Measurements from ENCODE around the gene PROM2.

PROM2 gene

DNA sequence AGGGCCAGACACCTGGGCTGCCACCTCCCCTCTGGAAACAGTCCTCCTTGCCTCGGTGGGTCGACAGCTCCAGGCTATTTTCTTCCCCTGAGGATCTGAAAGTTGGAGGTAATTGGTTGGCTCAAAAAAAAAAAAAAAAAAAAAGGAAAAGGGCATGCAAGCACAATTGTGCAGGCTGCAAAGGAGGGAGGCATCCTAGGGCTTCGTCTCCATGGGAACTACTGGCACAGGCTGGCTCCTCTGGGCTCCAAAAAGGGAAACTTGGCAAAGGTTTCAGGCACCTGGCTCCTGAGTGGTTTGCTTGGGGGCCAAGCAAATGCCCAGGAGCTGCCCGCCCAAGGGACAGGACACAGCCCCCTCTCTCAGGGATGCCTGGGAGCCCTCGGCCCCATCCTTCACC lies 21.8 kb downstream of the PROM2 start:
- Histone ChIP-seq H3K27me3 (replicated peaks; ENCODE audit: control insufficient read depth, insufficient read depth, low read length) (no peaks in the 10 kb centered on the region; the same call in 1 of the 2 replicates), H3K4me3 (replicated peaks; ENCODE audit: low read depth, low read length) (no peak overlapping the region), H3K36me3 (ENCODE audit: control insufficient read depth, insufficient read depth, low read length) (no peaks in the 10 kb centered on the region)
- DNase-seq (ENCODE audit: extremely low read depth, insufficient read length): no peak
- TF ChIP-seq, protein P1, sequence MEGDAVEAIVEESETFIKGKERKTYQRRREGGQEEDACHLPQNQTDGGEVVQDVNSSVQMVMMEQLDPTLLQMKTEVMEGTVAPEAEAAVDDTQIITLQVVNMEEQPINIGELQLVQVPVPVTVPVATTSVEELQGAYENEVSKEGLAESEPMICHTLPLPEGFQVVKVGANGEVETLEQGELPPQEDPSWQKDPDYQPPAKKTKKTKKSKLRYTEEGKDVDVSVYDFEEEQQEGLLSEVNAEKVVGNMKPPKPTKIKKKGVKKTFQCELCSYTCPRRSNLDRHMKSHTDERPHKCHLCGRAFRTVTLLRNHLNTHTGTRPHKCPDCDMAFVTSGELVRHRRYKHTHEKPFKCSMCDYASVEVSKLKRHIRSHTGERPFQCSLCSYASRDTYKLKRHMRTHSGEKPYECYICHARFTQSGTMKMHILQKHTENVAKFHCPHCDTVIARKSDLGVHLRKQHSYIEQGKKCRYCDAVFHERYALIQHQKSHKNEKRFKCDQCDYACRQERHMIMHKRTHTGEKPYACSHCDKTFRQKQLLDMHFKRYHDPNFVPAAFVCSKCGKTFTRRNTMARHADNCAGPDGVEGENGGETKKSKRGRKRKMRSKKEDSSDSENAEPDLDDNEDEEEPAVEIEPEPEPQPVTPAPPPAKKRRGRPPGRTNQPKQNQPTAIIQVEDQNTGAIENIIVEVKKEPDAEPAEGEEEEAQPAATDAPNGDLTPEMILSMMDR (IDR thresholded peaks at IDR 0.05; ENCODE audit: insufficient read depth, low read length, poor library complexity, severe bottlenecking): no peak

DNA sequence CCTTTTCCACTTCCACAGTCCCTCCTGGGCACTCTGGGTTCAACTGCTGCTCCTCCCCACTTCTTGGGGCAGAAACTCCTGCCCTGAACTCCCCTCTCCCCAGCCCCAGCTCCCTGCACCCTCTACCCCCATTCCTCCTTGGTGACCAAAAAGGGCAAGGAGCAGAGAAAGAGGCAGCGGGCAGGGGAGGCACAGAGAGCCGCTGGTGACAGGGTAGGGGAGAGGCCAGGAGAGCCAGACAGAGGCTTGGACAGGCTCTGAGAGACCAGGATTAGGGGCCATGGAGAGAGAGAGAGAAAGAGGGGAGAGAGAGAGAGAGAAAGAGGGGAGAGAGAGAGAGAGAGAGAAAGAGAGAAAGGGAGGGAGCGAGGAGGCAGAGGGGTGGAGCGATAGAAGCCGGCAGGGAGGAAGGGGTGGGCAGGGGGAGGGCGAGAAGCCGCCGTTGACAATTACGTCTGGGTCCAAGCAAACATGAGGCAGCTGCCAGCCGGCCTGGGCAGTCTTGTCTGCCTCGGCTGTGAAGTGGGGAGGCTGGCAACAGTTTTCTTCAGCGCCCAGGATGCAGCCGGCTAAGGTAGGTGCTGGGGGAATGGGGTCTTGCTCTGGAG lies 22.7 kb downstream of the PROM2 start, which contains the start of gene KCNIP3:
TSS of gene KCNIP3 (plus strand) at position 468 of the 608 bp plus-strand sequence. CDS start at position 560, 92 bp downstream.
- no peaks in the 10 kb centered on the region for H3K36me3 ChIP-seq (ENCODE audit: control insufficient read depth, insufficient read depth, low read length)
- H3K27me3 ChIP-seq (replicated peaks; ENCODE audit: control insufficient read depth, insufficient read depth, low read length): no peaks in the 10 kb centered on the region; the same call in 1 of the 2 replicates
- H3K4me3 ChIP-seq (replicated peaks; ENCODE audit: low read depth, low read length): no peak within 1 kb of the TSS
- no peak for DNase-seq (ENCODE audit: extremely low read depth, insufficient read length)
- TF ChIP-seq, protein P1 (IDR thresholded peaks at IDR 0.05; ENCODE audit: insufficient read depth, low read length, poor library complexity, severe bottlenecking): no peak

GRCh38 chr2:95297639-95298395 lies 23.6 kb downstream of the PROM2 start:
- Histone ChIP-seq H3K27me3 (replicated peaks; ENCODE audit: control insufficient read depth, insufficient read depth, low read length) (no peaks in the 10 kb centered on the region; the same call in 1 of the 2 replicates), H3K4me3 (replicated peaks; ENCODE audit: low read depth, low read length) (no peak overlapping the region), H3K36me3 (ENCODE audit: control insufficient read depth, insufficient read depth, low read length) (no peaks in the 10 kb centered on the region)
- no peak for DNase-seq (ENCODE audit: extremely low read depth, insufficient read length)
- TF ChIP-seq, protein P1 (IDR thresholded peaks at IDR 0.05; ENCODE audit: insufficient read depth, low read length, poor library complexity, severe bottlenecking): no peak

GRCh38 chr2:95298486-95299111 lies 24.4 kb downstream of the PROM2 start:
- H3K36me3 ChIP-seq (ENCODE audit: control insufficient read depth, insufficient read depth, low read length): no peaks in the 10 kb centered on the region
- TF ChIP-seq, protein P1 (IDR thresholded peaks at IDR 0.05; ENCODE audit: insufficient read depth, low read length, poor library complexity, severe bottlenecking): no peak
- H3K4me3 ChIP-seq (replicated peaks; ENCODE audit: low read depth, low read length): no peak overlapping the region
- no peaks in the 10 kb centered on the region; the same call in 1 of the 2 replicates for H3K27me3 ChIP-seq (replicated peaks; ENCODE audit: control insufficient read depth, insufficient read depth, low read length)
- DNase-seq (ENCODE audit: extremely low read depth, insufficient read length): no peak

DNA sequence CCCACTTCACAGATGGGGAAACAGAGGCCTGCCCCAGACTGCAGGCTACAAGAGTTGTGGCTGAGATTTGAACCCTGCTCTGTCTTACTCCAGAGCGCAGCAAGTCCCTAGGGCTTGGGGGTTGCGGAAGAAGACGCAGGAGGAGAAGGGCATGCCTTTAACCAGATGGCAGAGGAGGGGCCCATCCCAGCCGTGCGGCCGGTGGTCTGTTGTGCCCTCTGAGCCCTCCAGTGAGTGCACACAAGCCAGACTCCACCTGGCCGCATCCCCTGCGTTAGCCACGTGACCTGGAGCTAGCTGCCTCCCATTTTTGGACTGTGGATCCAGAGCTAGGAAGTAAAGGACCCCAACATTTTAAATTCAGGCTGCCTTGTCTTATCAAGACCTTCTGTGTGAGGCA lies 25.7 kb downstream of the PROM2 start:
- no peaks in the 10 kb centered on the region; the same call in 1 of the 2 replicates for H3K27me3 ChIP-seq (replicated peaks; ENCODE audit: control insufficient read depth, insufficient read depth, low read length)
- no peak for DNase-seq (ENCODE audit: extremely low read depth, insufficient read length)
- no peaks in the 10 kb centered on the region for H3K36me3 ChIP-seq (ENCODE audit: control insufficient read depth, insufficient read depth, low read length)
- TF ChIP-seq, protein P1 (IDR thresholded peaks at IDR 0.05; ENCODE audit: insufficient read depth, low read length, poor library complexity, severe bottlenecking): no peak
- H3K4me3 ChIP-seq (replicated peaks; ENCODE audit: low read depth, low read length): no peak overlapping the region
